GM12872 (cell line): Measurements from ENCODE around the gene TCF21.

Experiments used
- TF ChIP-seq, protein P1 (sequence below): IDR thresholded peaks from 3 replicates; pipeline ENCODE4 v1.5.1; 2011; ENCODE audit warnings: low read depth, mild to moderate bottlenecking, low read length, moderate library complexity; ENCODE audit not compliant: insufficient read depth

Gene TCF21

DNA sequence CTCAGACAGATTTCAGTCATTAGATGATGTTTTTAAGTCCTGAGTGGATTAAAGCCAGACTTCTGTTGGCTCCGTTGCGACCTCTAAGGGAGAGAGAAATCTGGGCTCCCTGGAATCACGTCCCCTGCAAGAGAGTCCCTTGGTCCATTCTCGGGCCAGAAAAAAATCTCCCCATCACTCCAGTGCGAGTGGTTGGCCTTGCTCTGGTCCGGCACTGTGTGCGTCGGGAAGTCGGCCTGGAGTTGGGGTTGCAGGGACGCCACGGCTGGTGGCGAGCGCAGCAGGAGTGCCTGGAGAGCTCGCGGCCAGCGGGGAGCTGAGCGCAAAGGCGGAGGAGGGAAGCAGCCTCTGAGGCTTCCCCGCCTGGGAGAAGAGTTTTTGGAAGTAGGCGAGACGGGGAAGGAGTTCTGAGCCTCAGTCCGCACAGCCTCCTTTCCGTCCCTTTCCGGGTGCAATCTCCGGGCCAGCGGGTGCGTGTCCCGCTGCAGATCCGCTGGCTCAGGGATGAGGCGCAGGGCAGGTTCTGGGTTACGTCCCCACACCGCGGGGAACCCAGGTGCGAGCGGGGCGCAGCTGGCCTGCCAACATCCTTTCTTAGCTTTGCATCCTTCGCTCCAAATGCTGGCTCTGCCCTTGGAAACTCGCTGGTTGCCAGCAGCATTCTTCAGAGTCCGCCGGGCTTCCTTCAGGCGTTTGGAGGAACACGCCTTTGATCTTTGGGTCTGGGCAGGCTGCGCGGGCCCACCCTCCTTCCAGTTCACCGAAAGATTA, 6.8 kb downstream of the TCF21 start:
- TF ChIP-seq, protein P1, sequence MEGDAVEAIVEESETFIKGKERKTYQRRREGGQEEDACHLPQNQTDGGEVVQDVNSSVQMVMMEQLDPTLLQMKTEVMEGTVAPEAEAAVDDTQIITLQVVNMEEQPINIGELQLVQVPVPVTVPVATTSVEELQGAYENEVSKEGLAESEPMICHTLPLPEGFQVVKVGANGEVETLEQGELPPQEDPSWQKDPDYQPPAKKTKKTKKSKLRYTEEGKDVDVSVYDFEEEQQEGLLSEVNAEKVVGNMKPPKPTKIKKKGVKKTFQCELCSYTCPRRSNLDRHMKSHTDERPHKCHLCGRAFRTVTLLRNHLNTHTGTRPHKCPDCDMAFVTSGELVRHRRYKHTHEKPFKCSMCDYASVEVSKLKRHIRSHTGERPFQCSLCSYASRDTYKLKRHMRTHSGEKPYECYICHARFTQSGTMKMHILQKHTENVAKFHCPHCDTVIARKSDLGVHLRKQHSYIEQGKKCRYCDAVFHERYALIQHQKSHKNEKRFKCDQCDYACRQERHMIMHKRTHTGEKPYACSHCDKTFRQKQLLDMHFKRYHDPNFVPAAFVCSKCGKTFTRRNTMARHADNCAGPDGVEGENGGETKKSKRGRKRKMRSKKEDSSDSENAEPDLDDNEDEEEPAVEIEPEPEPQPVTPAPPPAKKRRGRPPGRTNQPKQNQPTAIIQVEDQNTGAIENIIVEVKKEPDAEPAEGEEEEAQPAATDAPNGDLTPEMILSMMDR = no peak

DNA sequence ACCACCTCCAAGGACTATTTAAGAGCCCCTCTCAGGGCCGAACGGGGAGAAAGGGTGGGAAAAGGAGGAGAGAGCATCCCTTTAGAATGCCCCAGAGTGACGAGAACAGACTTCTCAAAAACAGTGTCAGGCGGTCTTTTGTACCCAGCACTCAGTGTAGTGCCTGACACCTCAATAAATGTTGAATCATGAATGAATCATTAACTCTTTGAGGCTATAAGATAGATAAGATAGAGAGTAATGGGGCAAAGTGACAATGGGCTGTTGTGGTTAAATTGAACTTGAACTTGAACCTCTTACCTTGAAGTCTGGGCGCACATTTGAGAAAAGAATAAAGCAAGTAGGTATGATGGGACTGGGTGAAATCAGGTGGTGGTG, 7.4 kb downstream of the TCF21 start:
- TF ChIP-seq, protein P1 = no peak

DNA sequence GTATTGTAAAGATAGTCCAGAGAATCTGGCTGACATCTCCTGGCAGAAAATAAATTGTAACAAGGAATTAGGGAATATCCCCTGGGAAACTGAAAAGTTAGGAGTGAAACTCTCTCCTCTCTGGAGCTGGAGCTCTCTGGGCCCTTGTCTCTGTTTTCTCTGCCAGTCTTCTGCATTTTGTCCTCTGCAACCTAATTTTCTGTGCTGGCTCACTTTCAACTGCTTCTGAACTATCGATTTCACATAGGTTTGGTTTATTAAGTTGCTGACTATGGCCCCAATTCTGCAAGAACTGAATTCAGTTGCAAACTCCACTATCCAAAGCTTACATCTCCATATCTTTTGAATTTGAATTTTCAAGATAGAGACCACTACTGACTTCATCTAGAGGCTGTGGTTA, 9.3 kb downstream of the TCF21 start:
- TF ChIP-seq, protein P1 = no peak

- TF ChIP-seq, protein P1 = no peak
Measured at GRCh38 chr6:133899556-133899955, 10.6 kb downstream of the TCF21 start.

DNA sequence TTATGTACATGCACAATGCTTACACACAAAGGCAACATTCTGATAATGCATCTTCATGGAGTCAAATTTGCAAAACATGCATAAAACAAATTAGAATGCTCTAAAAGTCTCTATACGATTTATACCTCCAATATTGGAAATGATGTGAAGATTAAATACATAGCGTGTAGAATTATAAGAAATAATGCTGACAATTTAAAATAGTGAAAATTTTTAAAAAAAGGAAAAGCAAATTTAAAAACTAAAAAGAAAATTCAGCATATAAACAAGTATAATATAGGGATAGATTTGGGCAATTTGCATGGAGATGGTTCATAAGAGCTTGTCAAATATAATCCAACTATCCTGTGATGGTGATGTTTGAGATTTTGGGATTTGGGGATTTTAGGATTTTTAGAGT, 14.9 kb downstream of the TCF21 start:
- TF ChIP-seq, protein P1 = no peak

DNA sequence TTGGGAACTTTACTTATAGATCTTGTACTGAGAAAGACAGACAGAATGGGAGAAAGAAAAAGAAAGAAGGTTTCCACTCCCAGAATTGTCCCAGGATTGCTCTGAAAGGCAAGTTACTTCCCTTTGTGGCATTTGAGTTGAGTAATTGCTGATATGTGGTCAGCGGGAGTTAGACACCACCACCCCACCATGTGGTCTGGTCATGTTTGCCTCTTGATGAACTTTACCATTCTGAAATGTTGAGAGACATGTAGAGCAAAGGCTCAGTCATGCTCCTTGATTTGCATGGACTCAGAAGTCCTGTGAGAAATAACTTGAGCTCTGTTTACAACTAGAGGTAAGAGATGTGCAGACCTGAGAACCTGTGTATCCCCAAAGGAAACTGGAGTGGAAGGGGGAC, 17.1 kb downstream of the TCF21 start:
- TF ChIP-seq, protein P1 = no peak

DNA sequence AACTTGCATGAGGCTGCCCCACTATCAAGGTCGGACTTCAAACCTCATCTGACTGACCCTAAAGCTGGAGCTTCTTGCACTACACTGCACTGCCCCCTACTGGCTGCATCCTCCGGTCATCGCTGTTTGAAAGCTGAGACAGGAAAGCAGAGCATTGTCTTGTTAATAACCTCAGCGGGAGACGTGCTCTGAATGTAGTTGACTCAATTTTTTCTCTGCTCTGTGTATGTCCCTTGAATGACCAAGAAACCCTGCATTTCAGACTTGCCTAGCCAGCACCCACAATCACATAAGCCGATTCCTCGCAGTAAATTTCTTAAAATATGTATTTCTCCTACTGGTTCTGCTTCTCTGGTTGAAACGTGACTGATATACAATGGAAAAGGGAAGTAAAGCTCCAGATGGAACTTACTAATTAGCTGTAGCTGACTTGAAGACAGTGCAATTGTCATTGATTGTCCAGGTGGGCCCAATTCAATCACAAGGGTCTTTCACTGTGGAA, 27.8 kb downstream of the TCF21 start:
- TF ChIP-seq, protein P1 = peak; percentile 96
